MM.1S (cell line): Measurements from ENCODE around the gene NLRP3.

Experiments used
- DNase-seq: peaks from one replicate; pipeline ENCODE4 v3.0.0-alpha.2; 2015
- H2AFZ ChIP-seq: fragments of 300-600 bp; sonication (generic); 2 replicates; pipeline ENCODE4 v1.6.0; 2016; ENCODE audit warnings: antibody characterized with exemption, low read length
- H3F3A ChIP-seq: fragments of 300-600 bp; sonication (generic); 2 replicates; pipeline ENCODE4 v1.6.1; 2016; ENCODE audit warnings: mild to moderate bottlenecking, antibody characterized with exemption, low read length, moderate library complexity, mixed read lengths; ENCODE audit not compliant: insufficient read depth
- H3K27ac ChIP-seq: fragments of 300-600 bp; sonication (generic); 2 replicates; pipeline ENCODE4 v1.5.1; 2016; ENCODE audit warnings: mild to moderate bottlenecking, low read length
- H3K27me3 ChIP-seq: fragments of 300-600 bp; sonication (generic); replicated peaks from 2 replicates; pipeline ENCODE4 v1.6.0; 2016; ENCODE audit warnings: low read length; ENCODE audit not compliant: insufficient read depth
- H3K36me3 ChIP-seq: fragments of 300-600 bp; sonication (generic); replicated peaks from 2 replicates; pipeline ENCODE4 v1.6.1; 2016; ENCODE audit warnings: mild to moderate bottlenecking, low read length, mixed read lengths; ENCODE audit not compliant: insufficient read depth
- H3K4me1 ChIP-seq: fragments of 300-600 bp; sonication (generic); 2 replicates; pipeline ENCODE4 v1.6.1; 2016; ENCODE audit warnings: low read length, mixed read lengths
- H3K4me2 ChIP-seq: fragments of 300-600 bp; sonication (generic); 2 replicates; pipeline ENCODE4 v1.6.0; 2016; ENCODE audit warnings: low read depth, low read length
- H3K4me3 ChIP-seq: fragments of 300-600 bp; sonication (generic); 2 replicates; pipeline ENCODE4 v1.5.1; 2016; ENCODE audit warnings: low read length, mixed read lengths
- H3K79me2 ChIP-seq: fragments of 300-600 bp; sonication (generic); 2 replicates; pipeline ENCODE4 v1.6.1; 2016; ENCODE audit warnings: mixed run types, low read length, mixed read lengths
- H3K9ac ChIP-seq: fragments of 300-600 bp; sonication (generic); 2 replicates; pipeline ENCODE4 v1.6.1; 2016; ENCODE audit warnings: low read length, mixed read lengths
- H3K9me2 ChIP-seq: fragments of 300-600 bp; sonication (generic); replicated peaks from 2 replicates; pipeline ENCODE4 v1.6.1; 2016; ENCODE audit warnings: mild to moderate bottlenecking, low read length, mixed read lengths; ENCODE audit not compliant: insufficient read depth
- H3K9me3 ChIP-seq: fragments of 300-600 bp; sonication (generic); replicated peaks from 2 replicates; pipeline ENCODE4 v1.6.1; 2016; ENCODE audit warnings: mild to moderate bottlenecking, low read length, mixed read lengths; ENCODE audit not compliant: insufficient read depth
- H4K20me1 ChIP-seq: fragments of 300-600 bp; sonication (generic); 2 replicates; pipeline ENCODE4 v1.6.1; 2016; ENCODE audit warnings: mild to moderate bottlenecking, low read length, moderate library complexity, mixed read lengths; ENCODE audit not compliant: insufficient read depth
- CTCF ChIP-seq: fragments of 300-600 bp; sonication (generic); IDR thresholded peaks from 2 replicates; pipeline ENCODE4 v1.5.1; 2016; ENCODE audit warnings: antibody characterized with exemption, low read length, mixed read lengths
- EZH2 ChIP-seq: fragments of 300-600 bp; sonication (generic); optimal IDR thresholded peaks from 2 replicates; pipeline ENCODE3; 2017; ENCODE audit warnings: low read depth, mild to moderate bottlenecking, antibody characterized with exemption, low read length, mixed read lengths
- EZH2phosphoT487 ChIP-seq: fragments of 300-600 bp; sonication (generic); IDR thresholded peaks from 2 replicates; pipeline ENCODE4 v1.6.1; 2018; ENCODE audit warnings: antibody characterized with exemption, low read length

The NLRP3 gene

GRCh38 chr1:247443641-247444040 is 27.7 kb downstream of the NLRP3 start:
- H3F3A ChIP-seq: no peaks in the 10 kb centered on the region
- no peaks in the 10 kb centered on the region for H3K9me2 ChIP-seq
- H3K36me3 ChIP-seq: no peaks in the 10 kb centered on the region
- H3K27ac ChIP-seq: no peak overlapping the region
- H4K20me1 ChIP-seq: no peaks in the 10 kb centered on the region
- DNase-seq: no peak
- no peaks in the 10 kb centered on the region for H3K9me3 ChIP-seq
- H3K9ac ChIP-seq: no peak overlapping the region
- no peaks in the 10 kb centered on the region for H3K27me3 ChIP-seq
- no peaks in the 10 kb centered on the region for H3K4me1 ChIP-seq
- TF ChIP-seq EZH2 (no peak), CTCF (no peak), EZH2phosphoT487 (no peak)
- H3K4me3 ChIP-seq: no peak overlapping the region
- H2AFZ ChIP-seq: no peak overlapping the region
- no peaks in the 10 kb centered on the region for H3K79me2 ChIP-seq
- H3K4me2 ChIP-seq: no peak overlapping the region

- H4K20me1 ChIP-seq: no peaks in the 10 kb centered on the region
- DNase-seq: no peak
Measured at GRCh38 chr1:247444571-247444970, 28.6 kb downstream of the NLRP3 start.

GRCh38 chr1:247445526-247446356 is 29.8 kb downstream of the NLRP3 start:
- H3K4me3 ChIP-seq: no peak overlapping the region
- H3K9me2 ChIP-seq: no peaks in the 10 kb centered on the region
- no peak overlapping the region for H3K4me2 ChIP-seq
- H2AFZ ChIP-seq: no peak overlapping the region
- TF ChIP-seq CTCF: no peak
- H3K4me1 ChIP-seq: no peaks in the 10 kb centered on the region
- DNase-seq: no peak
- H3K79me2 ChIP-seq: no peaks in the 10 kb centered on the region
- H3K36me3 ChIP-seq: no peaks in the 10 kb centered on the region
- no peaks in the 10 kb centered on the region for H3F3A ChIP-seq
- H3K27ac ChIP-seq: no peak overlapping the region
- no peak overlapping the region for H3K9ac ChIP-seq
- H4K20me1 ChIP-seq: no peaks in the 10 kb centered on the region
- H3K9me3 ChIP-seq: no peaks in the 10 kb centered on the region
- no peaks in the 10 kb centered on the region for H3K27me3 ChIP-seq

More at GRCh38 chr1:247444571-247444970, 28.6 kb downstream of the NLRP3 start:
- no peaks in the 10 kb centered on the region for H3K36me3 ChIP-seq
- H2AFZ ChIP-seq: no peak overlapping the region
- H3K4me1 ChIP-seq: no peaks in the 10 kb centered on the region
- no peaks in the 10 kb centered on the region for H3F3A ChIP-seq
- H3K9me2 ChIP-seq: no peaks in the 10 kb centered on the region
- no peak overlapping the region for H3K27ac ChIP-seq
- no peak overlapping the region for H3K4me2 ChIP-seq
- H3K9me3 ChIP-seq: no peaks in the 10 kb centered on the region
- no peaks in the 10 kb centered on the region for H3K27me3 ChIP-seq
- no peak overlapping the region for H3K4me3 ChIP-seq
- H3K9ac ChIP-seq: no peak overlapping the region
- no peaks in the 10 kb centered on the region for H3K79me2 ChIP-seq
- TF ChIP-seq EZH2phosphoT487 (no peak), CTCF (no peak), EZH2 (no peak)
